HG03571 (cell line): Measurements from ENCODE around the gene ZNF485.
"Not testable (repeated sequence)": the region's sequence is repeated elsewhere in the genome, so short reads cannot be mapped to it uniquely, and the experiment has no call there.

Source experiments
- ATAC-seq: cut with Tn5 transposase; IDR thresholded peaks from one replicate; pipeline ENCODE4 v1.9.1; 2021; ENCODE audit not compliant: unreplicated experiment

The ZNF485 gene

GRCh38 chr10:43601576-43601975 lies 4.7 kb upstream of the ZNF485 start:
- ATAC-seq: not testable (repeated sequence)

- ATAC-seq: peak; percentile 14
Observed at GRCh38 chr10:43605850-43606322, 352 bp upstream of the ZNF485 start.

- ATAC-seq: no peak
Observed at GRCh38 chr10:43607199-43607573, 948 bp downstream of the ZNF485 start.

- ATAC-seq: no peak
Observed at GRCh38 chr10:43610636-43611035, 4.4 kb downstream of the ZNF485 start.

- ATAC-seq: no peak
Observed at GRCh38 chr10:43616697-43617370, 10.6 kb downstream of the ZNF485 start.

- no peak for ATAC-seq
Observed at GRCh38 chr10:43619368-43619767, 13.1 kb downstream of the ZNF485 start.

GRCh38 chr10:43622038-43622437 lies 15.8 kb downstream of the ZNF485 start:
- ATAC-seq: no peak

- no peak for ATAC-seq
Observed at GRCh38 chr10:43623351-43623750, 17.1 kb downstream of the ZNF485 start.

GRCh38 chr10:43627942-43628341 lies 21.7 kb downstream of the ZNF485 start:
- no peak for ATAC-seq

- no peak for ATAC-seq
Observed at GRCh38 chr10:43628956-43629355, 22.7 kb downstream of the ZNF485 start.

GRCh38 chr10:43635816-43636215 lies 29.6 kb downstream of the ZNF485 start:
- ATAC-seq: not testable (repeated sequence)

- ATAC-seq: no peak
Observed at GRCh38 chr10:43640603-43641002, 34.4 kb downstream of the ZNF485 start.

- no peak for ATAC-seq
Observed at GRCh38 chr10:43644252-43644651, 38.0 kb downstream of the ZNF485 start.

GRCh38 chr10:43645866-43646265 lies 39.6 kb downstream of the ZNF485 start:
- no peak for ATAC-seq

- no peak for ATAC-seq
Observed at GRCh38 chr10:43647576-43647975, 41.3 kb downstream of the ZNF485 start.

- no peak for ATAC-seq
Observed at GRCh38 chr10:43648095-43648397, 41.8 kb downstream of the ZNF485 start.

GRCh38 chr10:43648398-43649184 lies 42.4 kb downstream of the ZNF485 start, which contains the start of gene ZNF32:
ZNF32 (minus strand) TSS chr10:43648881; CDS start chr10:43646133, 2,748 bp downstream.
- peak; percentile 99 for ATAC-seq

- no peak for ATAC-seq
Observed at GRCh38 chr10:43649185-43649523, 42.9 kb downstream of the ZNF485 start.

- ATAC-seq: no peak
Observed at GRCh38 chr10:43653746-43654145, 47.5 kb downstream of the ZNF485 start.

- no peak for ATAC-seq
Observed at GRCh38 chr10:43655311-43655710, 49.1 kb downstream of the ZNF485 start.

GRCh38 chr10:43658227-43658626 lies 52.0 kb downstream of the ZNF485 start:
- no peak for ATAC-seq

GRCh38 chr10:43665054-43665453 lies 58.8 kb downstream of the ZNF485 start:
- no peak for ATAC-seq

- no peak for ATAC-seq
Observed at GRCh38 chr10:43666552-43666951, 60.3 kb downstream of the ZNF485 start.
